GM23338 (cell line): Measurements from ENCODE around the gene FNDC8. TPM values are rescaled to one million over a fixed set of nuclear protein-coding genes. Genes with fewer than 3 reads are reported as not detected.

Experiments used
- ATAC-seq: fragments of 200-7000 bp; cut with Tn5 transposase; 3 replicates; pipeline ENCODE4 v1.9.1; 2020
- DNase-seq: peaks from one replicate; pipeline ENCODE4 v3.0.0-alpha.2; 2015; ENCODE audit warnings: low spot score
- H2AFZ ChIP-seq: fragments of 200-600 bp; sonication (generic); 2 replicates; pipeline ENCODE4 v1.8.0; 2016; ENCODE audit warnings: antibody characterized with exemption, mild to moderate bottlenecking, moderate library complexity
- H3F3A ChIP-seq: fragments of 200-600 bp; sonication (generic); replicated peaks from 2 replicates; pipeline ENCODE4 v1.8.0; 2017; ENCODE audit warnings: antibody characterized with exemption, mixed run types, low read depth
- H3K27ac ChIP-seq: fragments of 200-600 bp; sonication (generic); 2 replicates; pipeline ENCODE4 v1.6.1; 2016; ENCODE audit warnings: low read depth
- H3K27me3 ChIP-seq: fragments of 200-600 bp; sonication (generic); 2 replicates; pipeline ENCODE4 v1.8.0; 2016; ENCODE audit warnings: mild to moderate bottlenecking, mixed run types, moderate library complexity; ENCODE audit not compliant: insufficient read depth
- H3K36me3 ChIP-seq: fragments of 200-600 bp; sonication (generic); 2 replicates; pipeline ENCODE4 v1.8.0; 2016; ENCODE audit warnings: mild to moderate bottlenecking; ENCODE audit not compliant: insufficient read depth
- H3K4me1 ChIP-seq: fragments of 200-600 bp; sonication (generic); 2 replicates; pipeline ENCODE4 v1.8.0; 2016; ENCODE audit warnings: mild to moderate bottlenecking, moderate library complexity; ENCODE audit not compliant: insufficient read depth
- H3K4me2 ChIP-seq: fragments of 200-600 bp; sonication (generic); 2 replicates; pipeline ENCODE4 v1.7.1; 2017; ENCODE audit warnings: mixed run types
- H3K4me3 ChIP-seq: fragments of 200-600 bp; sonication (generic); 2 replicates; pipeline ENCODE4 v1.6.1; 2016; ENCODE audit warnings: mixed run types
- H3K79me2 ChIP-seq: fragments of 200-600 bp; sonication (generic); replicated peaks from 2 replicates; pipeline ENCODE4 v1.8.0; 2017; ENCODE audit warnings: mild to moderate bottlenecking; ENCODE audit not compliant: insufficient read depth
- H3K9me2 ChIP-seq: fragments of 200-600 bp; sonication (generic); 2 replicates; pipeline ENCODE4 v1.8.0; 2017; ENCODE audit not compliant: insufficient read depth
- H4K20me1 ChIP-seq: fragments of 200-600 bp; sonication (generic); replicated peaks from 2 replicates; pipeline ENCODE4 v1.8.0; 2017; ENCODE audit warnings: mild to moderate bottlenecking; ENCODE audit not compliant: insufficient read depth
- H3K27ac Mint-ChIP-seq: 2 replicates; pipeline ENCODE4 v1.8.0; 2020; ENCODE audit warnings: inconsistent platforms, mild to moderate bottlenecking, moderate library complexity, mixed read lengths
- H3K27me3 Mint-ChIP-seq: 3 replicates; pipeline ENCODE4 v1.8.0; 2022; ENCODE audit warnings: low read depth, mild to moderate bottlenecking, moderate library complexity, mixed read lengths, inconsistent platforms; ENCODE audit not compliant: insufficient read depth, poor library complexity
- H3K36me3 Mint-ChIP-seq: 3 replicates; pipeline ENCODE4 v1.8.0; 2021; ENCODE audit warnings: low read depth, mild to moderate bottlenecking, inconsistent platforms, moderate library complexity, mixed read lengths
- H3K4me1 Mint-ChIP-seq: 3 replicates; pipeline ENCODE4 v1.8.0; 2020; ENCODE audit warnings: mild to moderate bottlenecking, inconsistent platforms, mixed read lengths
- H3K4me3 Mint-ChIP-seq: 3 replicates; pipeline ENCODE4 v1.8.0; 2021; ENCODE audit warnings: moderate library complexity, mild to moderate bottlenecking, inconsistent platforms, mixed read lengths
- H3K9me3 Mint-ChIP-seq: 3 replicates; pipeline ENCODE4 v1.8.0; 2020; ENCODE audit warnings: moderate library complexity, mild to moderate bottlenecking, inconsistent platforms, mixed read lengths
- CTCF ChIP-seq, 2 experiments: fragments of 200-600 bp in 1 of 2; sonication (generic) in 1 of 2; conservative IDR thresholded peaks; 2 replicates each; pipeline versions ENCODE4 v1.5.1 to v1.6.1; 2016 to 2017; ENCODE audit warnings: antibody characterized with exemption in 2 of 2, low read depth in 2 of 2, mild to moderate bottlenecking in 2 of 2, moderate library complexity in 1 of 2
- ETS1 ChIP-seq: IDR thresholded peaks from 2 replicates; pipeline ENCODE4 v1.6.1; 2016; ENCODE audit warnings: antibody characterized with exemption
- EZH2 ChIP-seq: fragments of 200-600 bp; sonication (generic); IDR thresholded peaks from one replicate; pipeline ENCODE4 v1.8.0; 2017; ENCODE audit warnings: antibody characterized with exemption, mild to moderate bottlenecking, low read depth; ENCODE audit not compliant: unreplicated experiment
- EZH2phosphoT487 ChIP-seq: fragments of 200-600 bp; sonication (generic); IDR thresholded peaks from one replicate; pipeline ENCODE4 v1.8.1; 2018; ENCODE audit warnings: antibody characterized with exemption; ENCODE audit not compliant: unreplicated experiment
- NANOG ChIP-seq: IDR thresholded peaks from 2 replicates; pipeline ENCODE4 v1.6.1; 2016; ENCODE audit warnings: antibody characterized with exemption, borderline replicate concordance
- STAT1 ChIP-seq: IDR thresholded peaks from one replicate; pipeline ENCODE4 v1.6.1; 2016; ENCODE audit warnings: antibody characterized with exemption; ENCODE audit not compliant: unreplicated experiment
- ZNF114 ChIP-seq: fragments of 250-450 bp; sonication (Bioruptor Pico); IDR thresholded peaks from 2 replicates; pipeline ENCODE4 v1.5.0; 2020; ENCODE audit warnings: mild to moderate bottlenecking, moderate library complexity
- ZNF331 ChIP-seq: fragments of 250-450 bp; sonication (Bioruptor Pico); IDR thresholded peaks from 2 replicates; pipeline ENCODE4 v1.5.0; 2020; ENCODE audit warnings: low read depth, mild to moderate bottlenecking, moderate library complexity
- ZNF462 ChIP-seq: fragments of 250-450 bp; sonication (Bioruptor Pico); IDR thresholded peaks from 2 replicates; pipeline ENCODE4 v1.5.0; 2020; ENCODE audit warnings: mild to moderate bottlenecking, moderate library complexity
- polyA plus RNA-seq: library from polyadenylated mRNA; unstranded; fragments of >200 nt; fragmentation: Nextera tagmentation; extraction: Ambion mirVana; gene quantifications from 2 replicates; pipeline ENCODE4 v1.2.1, GENCODE V29; 2016
- total RNA-seq: library from RNA; depleted of rRNA; stranded (reverse); fragments of >200 nt; shearing (Covaris generic); gene quantifications from 2 replicates; pipeline ENCODE4 v1.2.3, GENCODE V29; 2014

Gene FNDC8
- total and polyA plus RNA-seq, 2 experiments from 2014 or later: not detected

GRCh38 chr17:35101725-35102124, 19.7 kb upstream of the FNDC8 start (continued):
- no peak for TF ChIP-seq ZNF462 (CRISPR knock-in tag)

- ATAC-seq: no peak
- H3K9me3 Mint-ChIP-seq: no peaks in the 10 kb centered on the region
These were observed 18.1 kb upstream of the FNDC8 start for GRCh38 chr17:35103271-35103670.

More at GRCh38 chr17:35103271-35103670, 18.1 kb upstream of the FNDC8 start:
- Histone ChIP-seq H4K20me1 (no peaks in the 10 kb centered on the region), H3K36me3 (no peaks in the 10 kb centered on the region), H3K9me2 (no peaks in the 10 kb centered on the region), H3K4me3 (no peak overlapping the region), H3K4me2 (no peak overlapping the region), H3K79me2 (no peaks in the 10 kb centered on the region), H3K4me1 (no peaks in the 10 kb centered on the region), H2AFZ (no peak overlapping the region), H3K27ac (no peak overlapping the region), H3F3A (no peaks in the 10 kb centered on the region), H3K27me3 (no peaks in the 10 kb centered on the region)
- no peaks in the 10 kb centered on the region for H3K4me1 Mint-ChIP-seq
- H3K4me3 Mint-ChIP-seq: no peak overlapping the region
- H3K27me3 Mint-ChIP-seq: peaks cover 2% of the 10 kb centered on the region
- H3K27ac Mint-ChIP-seq: no peak overlapping the region
- no peak for DNase-seq
- TF ChIP-seq ETS1: no peak
- no peak for TF ChIP-seq ZNF331 (CRISPR knock-in tag)
- no peak for TF ChIP-seq ZNF114
- no peak for TF ChIP-seq NANOG
- no peak for TF ChIP-seq CTCF (conservative IDR thresholded peaks at IDR 0.05; ENCODE audit: low read depth in 2 of 2)
- TF ChIP-seq STAT1: no peak
- TF ChIP-seq EZH2phosphoT487: no peak
- no peak for TF ChIP-seq EZH2
- peaks cover 35% of the 10 kb centered on the region for H3K36me3 Mint-ChIP-seq
